ENCODE results near the gene AP2S1. TPM values are rescaled to one million over a fixed set of nuclear protein-coding genes. Genes with fewer than 3 reads are reported as not detected.
"Not testable (repeated sequence)": the region's sequence is repeated elsewhere in the genome, so short reads cannot be mapped to it uniquely, and the experiment has no call there.

AP2S1 gene
- total RNA-seq, 1 experiment from 2014 or later = 330 TPM

GRCh38 chr19:46875234-46875633 lies 24.6 kb upstream of the AP2S1 start:
- ChIA-PET CTCF (no interaction called here), POLR2A (ENCODE audit: unreplicated experiment) (no interaction called here)
- Histone ChIP-seq H3K9ac (ENCODE audit: low read length) (no peak overlapping the region), H3K36me3 (ENCODE audit: low read depth, low read length) (no peaks in the 10 kb centered on the region), H2AFZ (ENCODE audit: low read length) (no peak overlapping the region), H3K4me1 (ENCODE audit: insufficient read depth, low read length) (peaks cover 29% of the 10 kb centered on the region), H4K20me1 (ENCODE audit: low read length) (no peaks in the 10 kb centered on the region), H3K27ac (ENCODE audit: low read length) (no peak overlapping the region), H3K79me2 (ENCODE audit: low read length) (peaks cover 77% of the 10 kb centered on the region), H3K4me3 (ENCODE audit: low read length) (no peak overlapping the region), H3K9me2 (replicated peaks; ENCODE audit: low read length) (no peaks in the 10 kb centered on the region), H3K9me3 (ENCODE audit: low read length) (no peaks in the 10 kb centered on the region), H3K27me3 (ENCODE audit: low read length) (no peaks in the 10 kb centered on the region), H3F3A (ENCODE audit: low read length, unreplicated experiment) (no peaks in the 10 kb centered on the region), H3K4me2 (ENCODE audit: low read length) (no peak overlapping the region)
- TF ChIP-seq CTCF (conservative IDR thresholded peaks at IDR 0.05; ENCODE audit: low read depth, low read length) = no peak
- no peak for TF ChIP-seq EZH2phosphoT487 (IDR thresholded peaks at IDR 0.05; ENCODE audit: borderline replicate concordance, low read length)
- no peak for TF ChIP-seq EZH2 (IDR thresholded peaks at IDR 0.05; ENCODE audit: low read length, unreplicated experiment)
- intact Hi-C loops (cut with micrococcal nuclease) = no loop called here
- no peak for DNase-seq
- no peak for ATAC-seq
- no TSS peak for BruUV-seq (replicated peaks)

GRCh38 chr19:46872967-46873366 lies 22.3 kb upstream of the AP2S1 start:
- Histone ChIP-seq H3K9me3 (ENCODE audit: low read length) (no peaks in the 10 kb centered on the region), H3K79me2 (ENCODE audit: low read length) (peaks cover 90% of the 10 kb centered on the region), H3K9ac (ENCODE audit: low read length) (no peak overlapping the region), H3K4me1 (ENCODE audit: insufficient read depth, low read length) (peaks cover 18% of the 10 kb centered on the region), H3K27ac (ENCODE audit: low read length) (no peak overlapping the region), H3K27me3 (ENCODE audit: low read length) (no peaks in the 10 kb centered on the region), H3F3A (ENCODE audit: low read length, unreplicated experiment) (no peaks in the 10 kb centered on the region), H3K9me2 (replicated peaks; ENCODE audit: low read length) (no peaks in the 10 kb centered on the region), H4K20me1 (ENCODE audit: low read length) (no peaks in the 10 kb centered on the region), H2AFZ (ENCODE audit: low read length) (no peak overlapping the region), H3K4me2 (ENCODE audit: low read length) (no peak overlapping the region), H3K36me3 (ENCODE audit: low read depth, low read length) (no peaks in the 10 kb centered on the region), H3K4me3 (ENCODE audit: low read length) (no peak overlapping the region)
- CTCF ChIA-PET = no interaction called here
- no peak for TF ChIP-seq EZH2 (IDR thresholded peaks at IDR 0.05; ENCODE audit: low read length, unreplicated experiment)
- no peak for TF ChIP-seq CTCF (conservative IDR thresholded peaks at IDR 0.05; ENCODE audit: low read depth, low read length)
- no peak for TF ChIP-seq EZH2phosphoT487 (IDR thresholded peaks at IDR 0.05; ENCODE audit: borderline replicate concordance, low read length)
- intact Hi-C loops (cut with micrococcal nuclease) = no loop called here
- no TSS peak for BruUV-seq (replicated peaks)
- ATAC-seq (no peak), DNase-seq (no peak)
- POLR2A ChIA-PET (ENCODE audit: unreplicated experiment) = no interaction called here

GRCh38 chr19:46871173-46871572 lies 20.5 kb upstream of the AP2S1 start:
- H4K20me1 ChIP-seq (ENCODE audit: low read length); H3K27me3 ChIP-seq (ENCODE audit: low read length); DNase-seq; POLR2A ChIA-PET (ENCODE audit: unreplicated experiment); H3K9ac ChIP-seq (ENCODE audit: low read length); H3K4me2 ChIP-seq (ENCODE audit: low read length); H2AFZ ChIP-seq (ENCODE audit: low read length); ATAC-seq; H3K9me2 ChIP-seq (replicated peaks; ENCODE audit: low read length); H3F3A ChIP-seq (ENCODE audit: low read length, unreplicated experiment); intact Hi-C loops (cut with micrococcal nuclease); CTCF ChIA-PET; H3K36me3 ChIP-seq (ENCODE audit: low read depth, low read length); H3K9me3 ChIP-seq (ENCODE audit: low read length); H3K27ac ChIP-seq (ENCODE audit: low read length); H3K4me3 ChIP-seq (ENCODE audit: low read length); BruUV-seq (replicated peaks): not testable (repeated sequence)
- Histone ChIP-seq H3K4me1 (ENCODE audit: insufficient read depth, low read length) (peaks cover 34% of the 10 kb centered on the region), H3K79me2 (ENCODE audit: low read length) (peaks cover 97% of the 10 kb centered on the region)
